Endothelial cell (in vitro differentiated cells): ENCODE data around the gene NFIB. TPM values are rescaled to one million over a fixed set of nuclear protein-coding genes. Genes with fewer than 3 reads are reported as not detected.
A peak's percentile ranks its signal among the peaks of the same experiment; 100 is the strongest.

Experiments
- DNase-seq: peaks from one replicate; pipeline ENCODE4 v3.0.0; 2021; ENCODE audit warnings: low spot score
- H3K27ac Mint-ChIP-seq: one replicate; pipeline ENCODE4 v1.8.0; 2021; ENCODE audit warnings: mixed read lengths, inconsistent platforms; ENCODE audit not compliant: unreplicated experiment
- H3K27me3 Mint-ChIP-seq: one replicate; pipeline ENCODE4 v1.8.0; 2021; ENCODE audit warnings: mild to moderate bottlenecking, moderate library complexity, mixed read lengths, inconsistent platforms; ENCODE audit not compliant: unreplicated experiment
- H3K36me3 Mint-ChIP-seq: one replicate; pipeline ENCODE4 v1.8.0; 2021; ENCODE audit warnings: mild to moderate bottlenecking, low read depth, mixed read lengths, inconsistent platforms; ENCODE audit not compliant: unreplicated experiment
- H3K4me1 Mint-ChIP-seq: one replicate; pipeline ENCODE4 v1.8.0; 2021; ENCODE audit warnings: mild to moderate bottlenecking, mixed read lengths, inconsistent platforms; ENCODE audit not compliant: unreplicated experiment
- H3K4me3 Mint-ChIP-seq: one replicate; pipeline ENCODE4 v1.8.0; 2021; ENCODE audit warnings: mild to moderate bottlenecking, mixed read lengths, inconsistent platforms; ENCODE audit not compliant: unreplicated experiment
- H3K9me3 Mint-ChIP-seq: one replicate; pipeline ENCODE4 v1.8.0; 2021; ENCODE audit warnings: mixed read lengths, inconsistent platforms; ENCODE audit not compliant: unreplicated experiment
- CTCF ChIP-seq: fragments of 200-600 bp; sonication (generic); IDR thresholded peaks from one replicate; pipeline ENCODE4 v1.5.0; 2021; ENCODE audit warnings: antibody characterized with exemption; ENCODE audit not compliant: unreplicated experiment
- total RNA-seq: library from RNA; stranded (reverse); fragmentation: NEBNext Ultra II Directional; extraction: Animal tissue kit (Norgen Biotek cat#: 25700); gene quantifications from one replicate; pipeline ENCODE4 v1.2.1, GENCODE V29; 2021; ENCODE audit not compliant: unreplicated experiment

The NFIB gene
- total RNA-seq, 1 donor from 2014 or later: 120 TPM

GRCh38 chr9:14273696-14274121 lies 40.2 kb downstream of the NFIB start:
- peak overlapping the region; percentile 84 for H3K4me3 Mint-ChIP-seq
- peaks cover 9% of the 10 kb centered on the region for H3K36me3 Mint-ChIP-seq
- H3K9me3 Mint-ChIP-seq: no peaks in the 10 kb centered on the region
- H3K27me3 Mint-ChIP-seq: peaks cover 2% of the 10 kb centered on the region
- peak; percentile 18 for DNase-seq
- peak overlapping the region; percentile 95 for H3K27ac Mint-ChIP-seq
- peaks cover 67% of the 10 kb centered on the region for H3K4me1 Mint-ChIP-seq
- TF ChIP-seq CTCF: no peak

- Mint-ChIP-seq H3K4me1 (peaks cover 64% of the 10 kb centered on the region), H3K36me3 (peaks cover 16% of the 10 kb centered on the region), H3K27me3 (peaks cover 2% of the 10 kb centered on the region), H3K9me3 (no peaks in the 10 kb centered on the region), H3K27ac (peak overlapping the region; percentile 95), H3K4me3 (peak overlapping the region; percentile 84)
- no peak for TF ChIP-seq CTCF
- no peak for DNase-seq
These were observed 40.9 kb downstream of the NFIB start for GRCh38 chr9:14272927-14273528.

DNA sequence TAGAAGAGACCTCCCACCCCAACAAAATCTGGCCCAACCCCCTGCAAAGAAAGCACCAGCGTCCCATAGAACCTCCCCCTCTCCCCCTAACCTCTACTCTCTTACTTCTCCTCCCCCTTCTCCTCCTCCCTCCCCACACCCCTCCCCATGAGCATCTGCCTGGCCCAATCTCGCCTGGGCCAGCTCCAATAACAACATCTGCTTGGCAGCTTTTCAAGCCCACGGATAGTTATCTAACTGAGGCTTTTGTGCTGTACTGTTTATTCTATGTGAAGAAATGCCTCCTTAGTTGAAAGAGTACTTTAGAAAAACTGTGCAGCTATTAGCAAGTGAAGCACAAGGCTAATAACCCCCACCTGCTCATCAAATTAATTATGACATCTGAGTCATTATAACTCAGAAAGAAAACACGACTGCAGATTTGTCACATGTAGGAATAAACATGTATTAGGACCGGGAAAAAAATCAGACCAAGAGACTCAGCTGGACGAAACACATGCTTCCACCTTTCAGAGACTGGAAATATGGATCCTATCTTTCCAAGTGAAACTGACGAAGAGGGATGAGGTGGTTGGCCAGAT lies 42.8 kb downstream of the NFIB start:
- no peaks in the 10 kb centered on the region for H3K9me3 Mint-ChIP-seq
- DNase-seq: no peak
- H3K27ac Mint-ChIP-seq: no peak overlapping the region
- H3K27me3 Mint-ChIP-seq: peaks cover 2% of the 10 kb centered on the region
- H3K4me3 Mint-ChIP-seq: no peak overlapping the region
- peaks cover 22% of the 10 kb centered on the region for H3K36me3 Mint-ChIP-seq
- peaks cover 53% of the 10 kb centered on the region for H3K4me1 Mint-ChIP-seq
- TF ChIP-seq CTCF: no peak

- no peak overlapping the region for H3K4me3 Mint-ChIP-seq
- TF ChIP-seq CTCF: no peak
- H3K9me3 Mint-ChIP-seq: no peaks in the 10 kb centered on the region
- DNase-seq: no peak
- peaks cover 52% of the 10 kb centered on the region for H3K4me1 Mint-ChIP-seq
- no peak overlapping the region for H3K27ac Mint-ChIP-seq
- peaks cover 26% of the 10 kb centered on the region for H3K36me3 Mint-ChIP-seq
- H3K27me3 Mint-ChIP-seq: peaks cover 2% of the 10 kb centered on the region
These were observed 43.4 kb downstream of the NFIB start for GRCh38 chr9:14270358-14271092.

GRCh38 chr9:14269916-14270315 lies 44.0 kb downstream of the NFIB start:
- no peak for DNase-seq
- Mint-ChIP-seq H3K36me3 (peaks cover 30% of the 10 kb centered on the region), H3K4me1 (peaks cover 52% of the 10 kb centered on the region), H3K4me3 (no peak overlapping the region), H3K27me3 (no peaks in the 10 kb centered on the region), H3K27ac (no peak overlapping the region), H3K9me3 (no peaks in the 10 kb centered on the region)
- no peak for TF ChIP-seq CTCF
